ENCODE measurements around the gene BMP6. TPM values are rescaled to one million over a fixed set of nuclear protein-coding genes. Genes with fewer than 3 reads are reported as not detected.

BMP6 gene
- total RNA-seq, 1 donor from 2014 or later = not detected

GRCh38 chr6:7899889-7900213 is 174.0 kb downstream of the BMP6 start:
- no peak overlapping the region for H3K27ac Mint-ChIP-seq (ENCODE audit: unreplicated experiment)
- H3K4me1 Mint-ChIP-seq (ENCODE audit: unreplicated experiment) = peaks cover under 1% of the 10 kb centered on the region
- H3K9me3 Mint-ChIP-seq (ENCODE audit: unreplicated experiment) = no peaks in the 10 kb centered on the region
- no peak overlapping the region for H3K4me3 Mint-ChIP-seq (ENCODE audit: unreplicated experiment)
- TF ChIP-seq CTCF (IDR thresholded peaks at IDR 0.05) = no peak
- H3K27me3 Mint-ChIP-seq (ENCODE audit: unreplicated experiment) = no peaks in the 10 kb centered on the region
- H3K36me3 Mint-ChIP-seq (ENCODE audit: unreplicated experiment) = peaks cover 41% of the 10 kb centered on the region
- no peak for DNase-seq (ENCODE audit: extremely low spot score, unreplicated experiment)

- Mint-ChIP-seq H3K27me3 (ENCODE audit: unreplicated experiment) (no peaks in the 10 kb centered on the region), H3K36me3 (ENCODE audit: unreplicated experiment) (peaks cover 38% of the 10 kb centered on the region), H3K9me3 (ENCODE audit: unreplicated experiment) (no peaks in the 10 kb centered on the region), H3K27ac (ENCODE audit: unreplicated experiment) (no peak overlapping the region), H3K4me3 (ENCODE audit: unreplicated experiment) (no peak overlapping the region), H3K4me1 (ENCODE audit: unreplicated experiment) (peaks cover 4% of the 10 kb centered on the region)
- DNase-seq (ENCODE audit: extremely low spot score, unreplicated experiment) = no peak
- no peak for TF ChIP-seq CTCF (IDR thresholded peaks at IDR 0.05)
Measured at GRCh38 chr6:7900621-7901020, 174.7 kb downstream of the BMP6 start.

GRCh38 chr6:7901056-7901455 is 175.2 kb downstream of the BMP6 start:
- Mint-ChIP-seq H3K36me3 (ENCODE audit: unreplicated experiment) (peaks cover 34% of the 10 kb centered on the region), H3K4me3 (ENCODE audit: unreplicated experiment) (no peak overlapping the region), H3K4me1 (ENCODE audit: unreplicated experiment) (peaks cover 4% of the 10 kb centered on the region), H3K27ac (ENCODE audit: unreplicated experiment) (no peak overlapping the region), H3K27me3 (ENCODE audit: unreplicated experiment) (no peaks in the 10 kb centered on the region), H3K9me3 (ENCODE audit: unreplicated experiment) (no peaks in the 10 kb centered on the region)
- DNase-seq (ENCODE audit: extremely low spot score, unreplicated experiment) = no peak
- no peak for TF ChIP-seq CTCF (IDR thresholded peaks at IDR 0.05)

DNA sequence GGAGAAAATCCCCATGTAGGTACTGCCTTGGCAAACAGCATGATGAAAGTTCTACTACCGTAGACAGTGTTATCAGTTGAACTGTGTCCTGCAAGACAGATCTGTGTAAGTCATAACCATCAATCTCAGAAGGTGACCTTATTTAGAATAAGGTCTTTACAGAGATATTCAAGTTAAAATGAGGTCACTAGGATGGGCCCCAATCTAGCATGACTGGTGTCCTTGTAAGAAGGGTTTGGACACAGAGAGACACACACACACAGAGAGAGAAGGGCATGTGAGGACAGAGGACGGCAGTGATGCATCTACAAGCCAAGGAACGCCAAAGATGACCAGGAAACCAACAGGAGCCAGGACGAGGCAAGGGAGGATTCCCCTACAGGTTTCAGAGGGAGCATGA is 175.9 kb downstream of the BMP6 start:
- no peaks in the 10 kb centered on the region for H3K27me3 Mint-ChIP-seq (ENCODE audit: unreplicated experiment)
- H3K27ac Mint-ChIP-seq (ENCODE audit: unreplicated experiment) = no peak overlapping the region
- H3K9me3 Mint-ChIP-seq (ENCODE audit: unreplicated experiment) = no peaks in the 10 kb centered on the region
- DNase-seq (ENCODE audit: extremely low spot score, unreplicated experiment) = no peak
- peaks cover 33% of the 10 kb centered on the region for H3K36me3 Mint-ChIP-seq (ENCODE audit: unreplicated experiment)
- H3K4me3 Mint-ChIP-seq (ENCODE audit: unreplicated experiment) = no peak overlapping the region
- H3K4me1 Mint-ChIP-seq (ENCODE audit: unreplicated experiment) = peaks cover 4% of the 10 kb centered on the region
- TF ChIP-seq CTCF (IDR thresholded peaks at IDR 0.05) = no peak

DNA sequence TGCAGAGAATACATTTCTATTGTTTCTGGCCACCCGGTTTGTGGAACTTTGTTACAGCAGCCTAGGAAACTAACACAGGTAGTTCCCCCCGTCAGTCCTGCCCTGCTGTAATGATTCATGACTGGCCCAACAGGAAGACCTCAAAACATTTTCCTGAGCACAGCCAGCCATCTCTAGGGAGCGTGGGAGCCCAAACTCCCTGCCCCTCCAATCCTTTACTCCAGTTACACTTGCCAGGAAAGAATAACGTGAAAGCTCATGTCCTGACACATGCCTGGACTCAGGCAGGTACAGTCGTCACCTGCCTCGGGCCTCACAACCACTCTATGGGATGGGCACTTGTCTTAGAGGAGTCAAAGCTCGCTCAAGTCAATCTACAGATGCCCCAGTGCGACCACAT is 176.3 kb downstream of the BMP6 start:
- Mint-ChIP-seq H3K9me3 (ENCODE audit: unreplicated experiment) (no peaks in the 10 kb centered on the region), H3K27me3 (ENCODE audit: unreplicated experiment) (no peaks in the 10 kb centered on the region), H3K4me1 (ENCODE audit: unreplicated experiment) (peaks cover 6% of the 10 kb centered on the region), H3K36me3 (ENCODE audit: unreplicated experiment) (peaks cover 31% of the 10 kb centered on the region), H3K4me3 (ENCODE audit: unreplicated experiment) (no peak overlapping the region), H3K27ac (ENCODE audit: unreplicated experiment) (no peak overlapping the region)
- TF ChIP-seq CTCF (IDR thresholded peaks at IDR 0.05) = no peak
- no peak for DNase-seq (ENCODE audit: extremely low spot score, unreplicated experiment)
